Psoas muscle (tissue), 8 donors: ENCODE results near the gene ALAD. TPM values are rescaled to one million over a fixed set of nuclear protein-coding genes. Genes with fewer than 3 reads are reported as not detected.

ENCODE experiments used
- ATAC-seq, 4 donors: fragments of 200-7000 bp; cut with Tn5 transposase; one replicate each; pipeline ENCODE4 v1.9.1; 2020; ENCODE audit warnings: moderate library complexity in 3 of 4, mild to moderate bottlenecking in 2 of 4
- DNase-seq, 2 donors: peaks; one replicate each; pipeline ENCODE4 v3.0.0-alpha.2; 2020
- H3K27ac ChIP-seq: fragments of 200-600 bp; one replicate; pipeline ENCODE4 v1.8.0; 2022
- H3K27me3 ChIP-seq, 3 donors: fragments of 200-600 bp in 1 of 3; one replicate each; pipeline versions ENCODE4 v1.6.1 to v1.8.0; 2013 to 2022; ENCODE audit warnings: low read length in 2 of 3, mild to moderate bottlenecking in 2 of 3, moderate library complexity in 1 of 3; ENCODE audit not compliant: insufficient read depth in 3 of 3
- H3K36me3 ChIP-seq, 2 donors: fragments of 200-600 bp in 1 of 2; one replicate each; pipeline versions ENCODE4 v1.6.1 to v1.8.0; 2013 to 2022; ENCODE audit warnings: low read depth in 1 of 2, mild to moderate bottlenecking in 1 of 2, moderate library complexity in 1 of 2; ENCODE audit not compliant: insufficient read depth in 1 of 2
- H3K4me1 ChIP-seq: fragments of 200-600 bp; one replicate; pipeline ENCODE4 v1.8.0; 2022
- H3K4me3 ChIP-seq: fragments of 200-600 bp; one replicate; pipeline ENCODE4 v1.8.0; 2022; ENCODE audit warnings: mild to moderate bottlenecking
- H3K9me3 ChIP-seq: fragments of 200-600 bp; one replicate; pipeline ENCODE4 v1.8.0; 2022
- CTCF ChIP-seq: fragments of 200-600 bp; IDR thresholded peaks from one replicate; pipeline ENCODE4 v1.8.0; 2022; ENCODE audit warnings: antibody characterized with exemption
- WGBS, 3 donors: extraction: QIAGEN DNeasy Blood & Tissue Kit; methylation state at CpG; one replicate each; pipeline versions ENCODE4 v1.1.6 to v1.1.7; 2013; 5-methylcytosine and 5-hydroxymethylcytosine counted together
- intact Hi-C, 2 donors: fragments of 100-400 bp; cut with DNase I; formaldehyde crosslinking; loops; one replicate each; pipeline versions ENCODE4 v1.11.0 to v1.14.2; 2022
- polyA plus RNA-seq, 3 donors: library from polyadenylated mRNA; stranded (reverse); fragments of 200-250 nt; gene quantifications; one replicate each; pipeline ENCODE4 v1.2.3, GENCODE V29; 2013
- total RNA-seq, 4 donors: library from RNA; stranded (reverse); fragmentation: NEBNext Ultra II Directional in 2 of 4; extraction: Animal tissue kit (Norgen Biotek cat#: 25700) in 2 of 4; gene quantifications; one replicate each; pipeline versions ENCODE4 v1.2.1 to v1.2.4, GENCODE V29; 2021 to 2023
- donor health status: healthy with polysubstance abuse.
- donor health status: DM: no; HTN: no; CAD: no; lungs with moderate emphysema.
- donor health status: Bipolar disorder and iron deficiency.
- donor health status: healthy.
- donor health status: DM: yes; HTN: yes; CAD: no.
- donor health status: DM: no; HTN: no; CAD: no.
- donor health status: DM: no; HTN: no; CAD: no.
- donor health status: DM: yes; HTN: yes; CAD: no.

The ALAD gene
- total and polyA plus RNA-seq, 7 donors = 13.1 to 43.1 (median 17.3) TPM

GRCh38 chr9:113343732-113344231, 57.3 kb downstream of the ALAD start:
- Histone ChIP-seq H3K9me3 (no peaks in the 10 kb centered on the region), H3K4me3 (no peak overlapping the region), H3K27me3 (peaks cover 0 to under 1% (median 0%) of the 10 kb centered on the region in 3 donors), H3K4me1 (peaks cover 3% of the 10 kb centered on the region), H3K36me3 (no peaks in the 10 kb centered on the region), H3K27ac (no peak overlapping the region)
- 19 to 29% (median 26%) methylated on average over 1 of the region's 1 CpG for whole genome bisulfite sequencing, 3 donors
- DNase-seq = peak; percentile 27 to 73
- no peak for TF ChIP-seq CTCF
- intact Hi-C loops = loop anchor here (5.0 kb wide), 3 partner anchors 59 to 71 kb away; partner anchors contain the start of genes ALAD (in 1 of the 2), CDC26 (in 1 of the 2) and PRPF4 (in 1 of the 2)
- peak; percentile 23 to 62 (median 46) for ATAC-seq

- intact Hi-C loops = loop anchor here (5.0 kb wide), 3 partner anchors 60 to 70 kb away; partner anchors contain the start of genes ALAD (in 1 of the 2), CDC26 (in 1 of the 2) and PRPF4 (in 1 of the 2)
- Histone ChIP-seq H3K27me3 (no peaks in the 10 kb centered on the region), H3K27ac (no peak overlapping the region), H3K9me3 (no peaks in the 10 kb centered on the region), H3K4me3 (no peak overlapping the region), H3K36me3 (no peaks in the 10 kb centered on the region), H3K4me1 (peaks cover 3% of the 10 kb centered on the region)
- WGBS, 3 donors = 68 to 74% (median 72%) methylated on average over 9 of the region's 9 CpGs
- no peak for TF ChIP-seq CTCF
- ATAC-seq (no peak), DNase-seq (no peak)
Observed at GRCh38 chr9:113341712-113342410, 59.2 kb downstream of the ALAD start.

GRCh38 chr9:113340011-113340699, 60.9 kb downstream of the ALAD start, which contains the start of gene WDR31:
TSS of gene WDR31 (minus strand) at chr9:113340275. CDS start at chr9:113332022, 8,253 bp downstream.
- H3K9me3 ChIP-seq = no peaks in the 10 kb centered on the region
- H3K27ac ChIP-seq = peak within 1 kb of the TSS; percentile 61
- WGBS, 3 donors = 0 to 1% (median 1%) methylated on average over 35 to 46 of the region's 46 CpGs
- intact Hi-C loops = loop anchor here (5.0 kb wide), 3 partner anchors 62 to 68 kb away; partner anchors contain the start of genes ALAD (in 1 of the 2), CDC26 (in 1 of the 2) and PRPF4 (in 1 of the 2)
- H3K36me3 ChIP-seq = no peaks in the 10 kb centered on the region
- H3K4me1 ChIP-seq = peaks cover 3% of the 10 kb centered on the region
- H3K27me3 ChIP-seq = no peaks in the 10 kb centered on the region
- DNase-seq (peak; percentile 85 to 91), ATAC-seq (peak; percentile 97 to 99 (median 98))
- no peak for TF ChIP-seq CTCF
- H3K4me3 ChIP-seq = peak within 1 kb of the TSS; percentile 91

GRCh38 chr9:113337714-113338113, 63.4 kb downstream of the ALAD start:
- WGBS, 3 donors = 89 to 100% (median 92%) methylated on average over 2 of the region's 2 CpGs
- Histone ChIP-seq H3K27me3 (no peaks in the 10 kb centered on the region), H3K27ac (no peak overlapping the region), H3K36me3 (no peaks in the 10 kb centered on the region), H3K9me3 (no peaks in the 10 kb centered on the region), H3K4me3 (no peak overlapping the region), H3K4me1 (no peaks in the 10 kb centered on the region)
- DNase-seq = no peak
- TF ChIP-seq CTCF = no peak
- no peak for ATAC-seq
- intact Hi-C loops = no loop called here

Other genes with a start within 250 kb of the ALAD start
- gene FKBP15, start 180.0 kb downstream of the ALAD start, total RNA-seq = 10 to 100 TPM; 13.6 to 18.4 (median 17.9) TPM
- 10 to 100 TPM; 10.5 to 15.8 (median 11.0) TPM for gene FKBP15, start 180.0 kb downstream of the ALAD start, polyA plus RNA-seq
- gene SLC31A1, start 179.7 kb downstream of the ALAD start, total RNA-seq = 1 to 10 TPM; 4.1 to 6.7 (median 4.8) TPM
- 10 to 100 TPM in 1 of 3 donors, 1 to 10 TPM in 2; 3.3 to 10.2 (median 9.5) TPM for gene SLC31A1, start 179.7 kb downstream of the ALAD start, polyA plus RNA-seq
- 10 to 100 TPM; 22.4 to 25.6 (median 24.0) TPM for gene CDC26, start 125.7 kb downstream of the ALAD start, total RNA-seq
- gene CDC26, start 125.7 kb downstream of the ALAD start, polyA plus RNA-seq = 100 to 1,000 TPM in 1 of 3 donors, 10 to 100 TPM in 2; 53.2 to 112 (median 75.0) TPM
- gene PRPF4, start 125.6 kb downstream of the ALAD start, total RNA-seq = 10 to 100 TPM; 10.9 to 22.5 (median 19.8) TPM
- 10 to 100 TPM; 12.2 to 33.4 (median 30.4) TPM for gene PRPF4, start 125.6 kb downstream of the ALAD start, polyA plus RNA-seq
- gene RNF183, start 97.9 kb downstream of the ALAD start, total RNA-seq = not detected
- gene RNF183, start 97.9 kb downstream of the ALAD start, polyA plus RNA-seq = under 1 TPM in 1 of 3 donors, not detected in 2; 0.05 TPM
- 1 to 10 TPM; 1.7 to 6.9 (median 2.4) TPM for gene WDR31, start 61.0 kb downstream of the ALAD start, total RNA-seq
- gene WDR31, start 61.0 kb downstream of the ALAD start, polyA plus RNA-seq = 1 to 10 TPM in 1 of 3 donors, under 1 TPM in 2; 0.66 to 2.7 (median 0.76) TPM
- not detected for gene BSPRY, start 51.7 kb downstream of the ALAD start, total RNA-seq
- under 1 TPM in 2 of 3 donors, not detected in 1; 0.03 TPM for gene BSPRY, start 51.7 kb downstream of the ALAD start, polyA plus RNA-seq
- gene HDHD3, start 24.3 kb downstream of the ALAD start, total RNA-seq = 10 to 100 TPM in 1 of 4 donors, 1 to 10 TPM in 3; 7.3 to 11.5 (median 8.6) TPM
- gene HDHD3, start 24.3 kb downstream of the ALAD start, polyA plus RNA-seq = 10 to 100 TPM in 2 of 3 donors, 1 to 10 TPM in 1; 7.0 to 14.9 (median 12.2) TPM
- 10 to 100 TPM; 29.8 to 50.4 (median 38.5) TPM for gene POLE3, start 9.4 kb upstream of the ALAD start, total RNA-seq
- gene POLE3, start 9.4 kb upstream of the ALAD start, polyA plus RNA-seq = 100 to 1,000 TPM in 1 of 3 donors, 10 to 100 TPM in 2; 45.4 to 173 (median 98.5) TPM
- gene C9orf43, start 9.5 kb upstream of the ALAD start, total RNA-seq = under 1 TPM in 1 of 4 donors, not detected in 3; 0.73 TPM
- gene C9orf43, start 9.5 kb upstream of the ALAD start, polyA plus RNA-seq = under 1 TPM in 2 of 3 donors, not detected in 1; 0.07 to 0.79 TPM
- 10 to 100 TPM; 10.6 to 38.1 (median 18.3) TPM for gene RGS3, start 62.4 kb upstream of the ALAD start, total RNA-seq
- 10 to 100 TPM in 2 of 3 donors, 1 to 10 TPM in 1; 7.1 to 18.4 (median 12.8) TPM for gene RGS3, start 62.4 kb upstream of the ALAD start, polyA plus RNA-seq